GM12891 (cell line): ENCODE data around the gene SLC25A6.
"Not testable (repeated sequence)": the region's sequence is repeated elsewhere in the genome, so short reads cannot be mapped to it uniquely, and the experiment has no call there.

Experiments used
- POLR2A ChIP-seq: IDR thresholded peaks from 2 replicates; pipeline ENCODE4 v1.6.1; 2011; ENCODE audit warnings: low read depth, low read length, control low read depth
- POLR2AphosphoS5 ChIP-seq: IDR thresholded peaks from 2 replicates; pipeline ENCODE4 v1.6.1; 2011; ENCODE audit warnings: low read depth, low read length, control low read depth

DNA sequence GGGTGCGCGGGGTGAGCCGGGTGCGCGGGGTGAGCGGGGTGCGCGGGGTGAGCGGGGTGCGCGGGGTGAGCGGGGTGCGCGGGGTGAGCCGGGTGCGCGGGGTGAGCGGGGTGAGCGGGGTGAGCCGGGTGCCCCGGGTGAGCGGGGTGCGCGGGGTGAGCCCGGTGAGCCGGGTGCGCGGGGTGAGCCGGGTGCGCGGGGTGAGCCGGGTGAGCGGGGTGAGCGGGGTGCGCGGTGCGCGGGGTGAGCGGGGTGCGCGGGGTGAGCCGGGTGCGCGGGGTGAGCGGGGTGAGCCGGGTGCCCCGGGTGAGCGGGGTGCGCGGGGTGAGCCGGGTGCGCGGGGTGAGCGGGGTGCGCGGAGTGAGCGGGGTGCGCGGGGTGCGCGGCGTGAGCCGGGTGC lies 25.6 kb downstream of the SLC25A6 start:
- TF ChIP-seq POLR2AphosphoS5, POLR2A: not testable (repeated sequence)
